Measurements from ENCODE around the gene UPK2. TPM values are rescaled to one million over a fixed set of nuclear protein-coding genes. Genes with fewer than 3 reads are reported as not detected.

The UPK2 gene
- total and polyA plus RNA-seq, 2 of the 13 experiments (the other 11 are each of a cell fraction or from before 2014, with no cell fraction given): not detected

- peak; percentile 60; the same call in 1 of the 2 replicates for TF ChIP-seq ZBTB25 (CRISPR knock-in tag; IDR thresholded peaks at IDR 0.05)
- TF ChIP-seq TFAP4 (IDR thresholded peaks at IDR 0.05; ENCODE audit: borderline replicate concordance, low read depth): no peak
- TF ChIP-seq ZNF10 (CRISPR knock-in tag; IDR thresholded peaks at IDR 0.05; ENCODE audit: borderline replicate concordance, low read depth): no peak
- TF ChIP-seq PHF8 (CRISPR knock-in tag; IDR thresholded peaks at IDR 0.05): 0 out of 2 replicates have a peak, but pooled peaks have one; percentile 43
- TF ChIP-seq ETV5 (CRISPR knock-in tag; IDR thresholded peaks at IDR 0.05; ENCODE audit: borderline replicate concordance): peak; percentile 23; the same call in 1 of the 2 replicates
- TF ChIP-seq MEIS2 (CRISPR knock-in tag; IDR thresholded peaks at IDR 0.05): no peak
- TF ChIP-seq ZNF280B (CRISPR knock-in tag; IDR thresholded peaks at IDR 0.05; ENCODE audit: borderline replicate concordance): no peak
- no peak for TF ChIP-seq ZNF24 (IDR thresholded peaks at IDR 0.05)
- peak; percentile 54 for TF ChIP-seq FOSL2 (CRISPR knock-in tag; IDR thresholded peaks at IDR 0.05)
- no peak for TF ChIP-seq ZNF562 (CRISPR knock-in tag; IDR thresholded peaks at IDR 0.05; ENCODE audit: borderline replicate concordance)
- TF ChIP-seq GPBP1L1 (CRISPR knock-in tag; IDR thresholded peaks at IDR 0.05): no peak
- no peak for TF ChIP-seq NR2C2 (CRISPR knock-in tag; IDR thresholded peaks at IDR 0.05; ENCODE audit: borderline replicate concordance)
- 0 out of 2 replicates have a peak, but pooled peaks have one; percentile 34 for TF ChIP-seq UBTF (CRISPR knock-in tag; IDR thresholded peaks at IDR 0.05)
- peak; percentile 62; the same call in 1 of the 2 replicates for TF ChIP-seq SALL1 (CRISPR knock-in tag; IDR thresholded peaks at IDR 0.05)
- TF ChIP-seq THAP11 (CRISPR knock-in tag; IDR thresholded peaks at IDR 0.05): peak; percentile 68; the same call in 1 of the 2 replicates
- TF ChIP-seq ZFX (CRISPR knock-in tag; IDR thresholded peaks at IDR 0.05; ENCODE audit: low read depth): peak; percentile 46; the same call in 1 of the 2 replicates
- peak; percentile 42; the same call in 1 of the 2 replicates for TF ChIP-seq FOXK1 (CRISPR knock-in tag; IDR thresholded peaks at IDR 0.05; ENCODE audit: borderline replicate concordance, low read depth)
- TF ChIP-seq MTA1 (CRISPR knock-in tag; IDR thresholded peaks at IDR 0.05; ENCODE audit: borderline replicate concordance): peak; percentile 6; the same call in 1 of the 2 replicates
- peak; percentile 99 for TF ChIP-seq RAD21 (CRISPR knock-in tag; IDR thresholded peaks at IDR 0.05)
Observed at GRCh38 chr11:118907051-118908042, 48.8 kb upstream of the UPK2 start (continued).

Data from HepG2 (cell line).